Measurements from ENCODE around the gene TSKS. TPM values are rescaled to one million over a fixed set of nuclear protein-coding genes. Genes with fewer than 3 reads are reported as not detected.

TSKS gene
- total and polyA plus RNA-seq, 2 experiments from 2014 or later: 0.31 to 2.1 TPM

DNA sequence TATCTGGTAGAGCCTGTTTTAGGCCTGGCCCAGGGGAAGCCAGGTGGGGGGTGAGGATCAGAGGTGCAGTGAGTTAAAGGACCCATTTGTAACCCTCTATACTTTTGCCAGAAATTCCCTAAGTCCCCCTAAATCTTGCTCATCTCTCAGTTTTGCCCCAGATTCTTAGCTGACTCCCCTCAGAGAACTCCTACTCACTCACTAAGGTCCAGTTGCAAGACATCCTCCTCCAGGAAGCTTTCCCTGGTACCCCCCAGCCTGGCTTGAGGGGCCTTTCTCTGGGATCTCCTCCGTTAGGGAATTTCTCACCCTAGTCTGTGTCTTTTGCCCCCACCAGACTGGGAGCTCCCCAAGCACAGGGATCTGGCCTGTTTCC, 1.9 kb downstream of the TSKS start:
- H3K4me3 ChIP-seq: no peak overlapping the region
- no peaks in the 10 kb centered on the region for H3K27me3 ChIP-seq (replicated peaks; ENCODE audit: insufficient read depth)
- no peaks in the 10 kb centered on the region for H3K36me3 ChIP-seq (ENCODE audit: low read depth)
- in situ Hi-C loops (cut with MboI): no loop called here
- H3K79me2 ChIP-seq (ENCODE audit: insufficient read depth): no peaks in the 10 kb centered on the region
- H3K4me2 ChIP-seq (ENCODE audit: unreplicated experiment): no peak overlapping the region
- H2AFZ ChIP-seq: peak overlapping the region; percentile 99
- H3K9me2 ChIP-seq (ENCODE audit: insufficient read depth): no peaks in the 10 kb centered on the region
- WGBS, 2 experiments (ENCODE audit: low coverage in 1 of 2, low lambda C conversion rate in 2 of 2, missing lambda C conversion rate in 2 of 2): 87 to 100% methylated on average over 1 of the region's 1 CpG
- no peaks in the 10 kb centered on the region for H3K9me3 ChIP-seq (ENCODE audit: low read depth)
- no peak for TF ChIP-seq EZH2phosphoT487 (IDR thresholded peaks at IDR 0.05; ENCODE audit: insufficient read depth, low read depth)
- no peak for TF ChIP-seq EZH2 (IDR thresholded peaks at IDR 0.05; ENCODE audit: insufficient read depth, poor library complexity, severe bottlenecking)
- no peak for DNase-seq
- no peaks in the 10 kb centered on the region for H4K20me1 ChIP-seq (ENCODE audit: insufficient read depth)
- H3K4me1 ChIP-seq (ENCODE audit: insufficient read depth): peaks cover 38% of the 10 kb centered on the region
- peak overlapping the region; percentile 71 for H3K9ac ChIP-seq
- peak overlapping the region; percentile 72 for H3K27ac ChIP-seq
- peaks cover 22% of the 10 kb centered on the region for H3F3A ChIP-seq (ENCODE audit: insufficient read depth)

DNA sequence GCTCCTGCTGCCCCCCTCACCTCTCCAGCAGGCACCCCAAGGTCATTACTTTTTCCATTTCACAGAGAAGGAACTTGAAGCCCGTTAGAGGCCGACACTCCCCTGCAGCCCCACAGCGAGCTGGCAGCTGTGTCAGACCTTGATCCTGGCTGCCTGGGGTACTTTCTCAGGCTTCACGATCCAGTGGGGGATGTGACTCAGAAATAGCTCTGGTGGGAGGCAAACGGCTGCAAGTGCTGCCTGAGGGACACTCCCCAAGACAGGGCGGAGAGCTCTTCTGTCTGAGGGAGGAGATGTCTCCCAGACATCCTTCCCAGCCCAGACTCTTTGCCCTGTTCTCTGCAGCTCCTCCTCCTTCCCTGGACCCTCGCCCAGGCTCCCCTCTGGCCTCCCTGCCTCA, 4.8 kb downstream of the TSKS start:
- Histone ChIP-seq H3K4me2 (ENCODE audit: unreplicated experiment) (peak overlapping the region; percentile 65), H3K4me3 (0 out of 2 replicates have a peak overlapping the region, but pooled peaks have one; percentile 7), H2AFZ (peak overlapping the region; percentile 92), H3K36me3 (ENCODE audit: low read depth) (no peaks in the 10 kb centered on the region), H3F3A (ENCODE audit: insufficient read depth) (peaks cover 23% of the 10 kb centered on the region), H3K4me1 (ENCODE audit: insufficient read depth) (peaks cover 34% of the 10 kb centered on the region), H3K9ac (peak overlapping the region; percentile 54), H3K9me3 (ENCODE audit: low read depth) (no peaks in the 10 kb centered on the region), H3K27ac (peak overlapping the region; percentile 32), H3K9me2 (ENCODE audit: insufficient read depth) (no peaks in the 10 kb centered on the region), H3K27me3 (replicated peaks; ENCODE audit: insufficient read depth) (no peaks in the 10 kb centered on the region), H3K79me2 (ENCODE audit: insufficient read depth) (no peaks in the 10 kb centered on the region), H4K20me1 (ENCODE audit: insufficient read depth) (no peaks in the 10 kb centered on the region)
- 2 to 5% methylated on average over 7 of the region's 7 CpGs for WGBS, 2 experiments (ENCODE audit: low coverage in 1 of 2, low lambda C conversion rate in 2 of 2, missing lambda C conversion rate in 2 of 2)
- TF ChIP-seq EZH2phosphoT487 (IDR thresholded peaks at IDR 0.05; ENCODE audit: insufficient read depth, low read depth): no peak
- TF ChIP-seq EZH2 (IDR thresholded peaks at IDR 0.05; ENCODE audit: insufficient read depth, poor library complexity, severe bottlenecking): no peak
- peak; percentile 84 for DNase-seq
- in situ Hi-C loops (cut with MboI): no loop called here

GRCh38 chr19:49755956-49756355, 7.2 kb downstream of the TSKS start:
- peaks cover 28% of the 10 kb centered on the region for H3K4me1 ChIP-seq (ENCODE audit: insufficient read depth)
- peak overlapping the region; percentile 39 for H3K27ac ChIP-seq
- in situ Hi-C loops (cut with MboI): no loop called here
- no peak for DNase-seq
- no peaks in the 10 kb centered on the region for H3K27me3 ChIP-seq (replicated peaks; ENCODE audit: insufficient read depth)
- no peaks in the 10 kb centered on the region for H4K20me1 ChIP-seq (ENCODE audit: insufficient read depth)
- no peaks in the 10 kb centered on the region for H3K36me3 ChIP-seq (ENCODE audit: low read depth)
- no peaks in the 10 kb centered on the region for H3K79me2 ChIP-seq (ENCODE audit: insufficient read depth)
- H3K4me2 ChIP-seq (ENCODE audit: unreplicated experiment): peak overlapping the region; percentile 41
- H3K9me2 ChIP-seq (ENCODE audit: insufficient read depth): no peaks in the 10 kb centered on the region
- no peak overlapping the region for H2AFZ ChIP-seq
- no peak overlapping the region for H3K9ac ChIP-seq
- peaks cover 17% of the 10 kb centered on the region for H3F3A ChIP-seq (ENCODE audit: insufficient read depth)
- TF ChIP-seq EZH2phosphoT487 (IDR thresholded peaks at IDR 0.05; ENCODE audit: insufficient read depth, low read depth) (no peak), EZH2 (IDR thresholded peaks at IDR 0.05; ENCODE audit: insufficient read depth, poor library complexity, severe bottlenecking) (no peak)
- 91 to 95% methylated on average over 3 of the region's 3 CpGs for WGBS, 2 experiments (ENCODE audit: low coverage in 1 of 2, low lambda C conversion rate in 2 of 2, missing lambda C conversion rate in 2 of 2)
- H3K9me3 ChIP-seq (ENCODE audit: low read depth): no peaks in the 10 kb centered on the region
- H3K4me3 ChIP-seq: no peak overlapping the region

- H3K9me3 ChIP-seq (ENCODE audit: low read depth): no peaks in the 10 kb centered on the region
- H3K27me3 ChIP-seq (replicated peaks; ENCODE audit: insufficient read depth): no peaks in the 10 kb centered on the region
- no peak for TF ChIP-seq EZH2phosphoT487 (IDR thresholded peaks at IDR 0.05; ENCODE audit: insufficient read depth, low read depth)
- TF ChIP-seq EZH2 (IDR thresholded peaks at IDR 0.05; ENCODE audit: insufficient read depth, poor library complexity, severe bottlenecking): no peak
- H4K20me1 ChIP-seq (ENCODE audit: insufficient read depth): no peaks in the 10 kb centered on the region
- H3K36me3 ChIP-seq (ENCODE audit: low read depth): no peaks in the 10 kb centered on the region
- H3K9me2 ChIP-seq (ENCODE audit: insufficient read depth): no peaks in the 10 kb centered on the region
- H3K79me2 ChIP-seq (ENCODE audit: insufficient read depth): no peaks in the 10 kb centered on the region
- H3K9ac ChIP-seq: no peak overlapping the region
- H3F3A ChIP-seq (ENCODE audit: insufficient read depth): peaks cover 27% of the 10 kb centered on the region
- peaks cover 20% of the 10 kb centered on the region for H3K4me1 ChIP-seq (ENCODE audit: insufficient read depth)
- no peak for DNase-seq
- in situ Hi-C loops (cut with MboI): no loop called here
- WGBS, 2 experiments (ENCODE audit: low coverage in 1 of 2, low lambda C conversion rate in 2 of 2, missing lambda C conversion rate in 2 of 2): 39 to 50% methylated on average over 1 of the region's 1 CpG
- no peak overlapping the region for H3K4me3 ChIP-seq
- no peak overlapping the region for H2AFZ ChIP-seq
- no peak overlapping the region for H3K27ac ChIP-seq
- H3K4me2 ChIP-seq (ENCODE audit: unreplicated experiment): no peak overlapping the region
Observed at GRCh38 chr19:49752701-49753100, 10.4 kb downstream of the TSKS start.

GRCh38 chr19:49749771-49750170, 13.3 kb downstream of the TSKS start:
- no peak overlapping the region for H3K4me2 ChIP-seq (ENCODE audit: unreplicated experiment)
- 0 to 9% methylated on average over 1 of the region's 1 CpG for WGBS, 2 experiments (ENCODE audit: low coverage in 1 of 2, low lambda C conversion rate in 2 of 2, missing lambda C conversion rate in 2 of 2)

More at GRCh38 chr19:49749771-49750170, 13.3 kb downstream of the TSKS start:
- no peaks in the 10 kb centered on the region for H3K9me3 ChIP-seq (ENCODE audit: low read depth)
- H3K4me1 ChIP-seq (ENCODE audit: insufficient read depth): peaks cover 7% of the 10 kb centered on the region; the same call in 1 of the 2 replicates
- in situ Hi-C loops (cut with MboI): no loop called here
- no peak overlapping the region for H3K4me3 ChIP-seq
- peaks cover 9% of the 10 kb centered on the region; the same call in 1 of the 2 replicates for H3F3A ChIP-seq (ENCODE audit: insufficient read depth)
- H3K27me3 ChIP-seq (replicated peaks; ENCODE audit: insufficient read depth): no peaks in the 10 kb centered on the region
- H3K9ac ChIP-seq: no peak overlapping the region
- TF ChIP-seq EZH2phosphoT487 (IDR thresholded peaks at IDR 0.05; ENCODE audit: insufficient read depth, low read depth) (no peak), EZH2 (IDR thresholded peaks at IDR 0.05; ENCODE audit: insufficient read depth, poor library complexity, severe bottlenecking) (no peak)
- no peaks in the 10 kb centered on the region for H3K36me3 ChIP-seq (ENCODE audit: low read depth)
- H3K27ac ChIP-seq: no peak overlapping the region
- H3K9me2 ChIP-seq (ENCODE audit: insufficient read depth): no peaks in the 10 kb centered on the region
- peak; percentile 59 for DNase-seq
- no peaks in the 10 kb centered on the region for H4K20me1 ChIP-seq (ENCODE audit: insufficient read depth)
- no peak overlapping the region for H2AFZ ChIP-seq
- H3K79me2 ChIP-seq (ENCODE audit: insufficient read depth): no peaks in the 10 kb centered on the region

Measured in GM23248 (cell line).